ENCODE data around the gene TAGLN2.

TAGLN2 gene

GRCh38 chr1:159945483-159946241 is 20.4 kb upstream of the TAGLN2 start, which contains the start of gene IGSF9:
TSS of gene IGSF9 (minus strand) at chr1:159945613. CDS start at chr1:159943454, 2,159 bp downstream.
- in situ Hi-C loops (cut with HindIII; ENCODE audit: low pct_unique_long_range_greater_than_20kb, low sequenced_read_pairs) = no loop called here

GRCh38 chr1:159944623-159945455 is 19.5 kb upstream of the TAGLN2 start:
- in situ Hi-C loops (cut with HindIII; ENCODE audit: low pct_unique_long_range_greater_than_20kb, low sequenced_read_pairs) = no loop called here
- no peak for TF ChIP-seq JUND (IDR thresholded peaks at IDR 0.05; ENCODE audit: low read depth)

More at GRCh38 chr1:159945483-159946241, 20.4 kb upstream of the TAGLN2 start, which contains the start of gene IGSF9:
- TF ChIP-seq JUND (IDR thresholded peaks at IDR 0.05; ENCODE audit: low read depth) = no peak; the same call in 1 of the 2 replicates
- peak; percentile 93 to 100 for DNase-seq (ENCODE audit: low read depth in 1 of 2, low spot score in 1 of 2)

GRCh38 chr1:159943908-159944622 is 18.8 kb upstream of the TAGLN2 start:
- no peak for DNase-seq (ENCODE audit: low read depth in 1 of 2, low spot score in 1 of 2)
- in situ Hi-C loops (cut with HindIII; ENCODE audit: low pct_unique_long_range_greater_than_20kb, low sequenced_read_pairs) = no loop called here
- TF ChIP-seq JUND (IDR thresholded peaks at IDR 0.05; ENCODE audit: low read depth) = no peak

More at GRCh38 chr1:159944623-159945455, 19.5 kb upstream of the TAGLN2 start:
- no peak for DNase-seq (ENCODE audit: low read depth in 1 of 2, low spot score in 1 of 2)

GRCh38 chr1:159943278-159943640 is 18.0 kb upstream of the TAGLN2 start:
- no peak for TF ChIP-seq JUND (IDR thresholded peaks at IDR 0.05; ENCODE audit: low read depth)
- in situ Hi-C loops (cut with HindIII; ENCODE audit: low pct_unique_long_range_greater_than_20kb, low sequenced_read_pairs) = no loop called here

GRCh38 chr1:159942632-159943277 is 17.4 kb upstream of the TAGLN2 start:
- in situ Hi-C loops (cut with HindIII; ENCODE audit: low pct_unique_long_range_greater_than_20kb, low sequenced_read_pairs) = no loop called here
- no peak for DNase-seq (ENCODE audit: low read depth in 1 of 2, low spot score in 1 of 2)
- no peak for TF ChIP-seq JUND (IDR thresholded peaks at IDR 0.05; ENCODE audit: low read depth)

More at GRCh38 chr1:159943278-159943640, 18.0 kb upstream of the TAGLN2 start:
- no peak for DNase-seq (ENCODE audit: low read depth in 1 of 2, low spot score in 1 of 2)

- no peak for DNase-seq (ENCODE audit: low read depth in 1 of 2, low spot score in 1 of 2)
These were observed 16.6 kb upstream of the TAGLN2 start for GRCh38 chr1:159941591-159942560.

GRCh38 chr1:159941141-159941540 is 15.8 kb upstream of the TAGLN2 start:
- TF ChIP-seq JUND (IDR thresholded peaks at IDR 0.05; ENCODE audit: low read depth) = no peak
- in situ Hi-C loops (cut with HindIII; ENCODE audit: low pct_unique_long_range_greater_than_20kb, low sequenced_read_pairs) = no loop called here
- DNase-seq (ENCODE audit: low read depth in 1 of 2, low spot score in 1 of 2) = no peak

More at GRCh38 chr1:159941591-159942560, 16.6 kb upstream of the TAGLN2 start:
- TF ChIP-seq JUND (IDR thresholded peaks at IDR 0.05; ENCODE audit: low read depth) = no peak
- in situ Hi-C loops (cut with HindIII; ENCODE audit: low pct_unique_long_range_greater_than_20kb, low sequenced_read_pairs) = no loop called here

GRCh38 chr1:159940006-159940620 is 14.8 kb upstream of the TAGLN2 start:
- no peak for DNase-seq (ENCODE audit: low read depth in 1 of 2, low spot score in 1 of 2)
- no peak for TF ChIP-seq JUND (IDR thresholded peaks at IDR 0.05; ENCODE audit: low read depth)
- in situ Hi-C loops (cut with HindIII; ENCODE audit: low pct_unique_long_range_greater_than_20kb, low sequenced_read_pairs) = no loop called here

- in situ Hi-C loops (cut with HindIII; ENCODE audit: low pct_unique_long_range_greater_than_20kb, low sequenced_read_pairs) = no loop called here
- TF ChIP-seq JUND (IDR thresholded peaks at IDR 0.05; ENCODE audit: low read depth) = no peak
These were observed 14.3 kb upstream of the TAGLN2 start for GRCh38 chr1:159939678-159940002.

GRCh38 chr1:159938905-159939677 is 13.8 kb upstream of the TAGLN2 start:
- in situ Hi-C loops (cut with HindIII; ENCODE audit: low pct_unique_long_range_greater_than_20kb, low sequenced_read_pairs) = no loop called here
- no peak for DNase-seq (ENCODE audit: low read depth in 1 of 2, low spot score in 1 of 2)
- no peak for TF ChIP-seq JUND (IDR thresholded peaks at IDR 0.05; ENCODE audit: low read depth)

More at GRCh38 chr1:159939678-159940002, 14.3 kb upstream of the TAGLN2 start:
- no peak for DNase-seq (ENCODE audit: low read depth in 1 of 2, low spot score in 1 of 2)
